ENCODE data around the gene HYAL2.

HYAL2 gene

GRCh38 chr3:50279255-50280016, 43.1 kb downstream of the HYAL2 start:
- H3K36me3 ChIP-seq (ENCODE audit: control insufficient read depth in 2 of 2, insufficient read depth in 1 of 2, low read length in 2 of 2), result no peaks in the 10 kb centered on the region
- no peaks in the 10 kb centered on the region for H3K4me1 ChIP-seq (ENCODE audit: control insufficient read depth, insufficient read depth, low read length)
- H3K27ac ChIP-seq (ENCODE audit: extremely low read depth, low read depth, low read length), result no peak overlapping the region
- no peaks in the 10 kb centered on the region for H3K9me3 ChIP-seq (ENCODE audit: control insufficient read depth, insufficient read depth, low read depth, low read length)
- no peak for TF ChIP-seq IKZF3 (tag by site-specific recombination; IDR thresholded peaks at IDR 0.05)
- TF ChIP-seq ZNF362 (tag by site-specific recombination; IDR thresholded peaks at IDR 0.05), result no peak
- POLR2A ChIA-PET, result interaction anchor here (0.8 to 1.4 kb wide), 5 partner anchors 15 to 76 kb away, joined by 3 to 5 read pairs (median 4); partner anchors contain the start of genes HYAL3 and NAA80
- CTCF ChIA-PET, result interaction anchor here (0.6 to 3.9 kb wide), 6 partner anchors 23 to 1333 kb away, joined by 3 to 18 read pairs (median 6); no protein-coding TSS in a partner anchor
- no peak overlapping the region for H3K4me3 ChIP-seq (ENCODE audit: low read depth, low read length)

DNA sequence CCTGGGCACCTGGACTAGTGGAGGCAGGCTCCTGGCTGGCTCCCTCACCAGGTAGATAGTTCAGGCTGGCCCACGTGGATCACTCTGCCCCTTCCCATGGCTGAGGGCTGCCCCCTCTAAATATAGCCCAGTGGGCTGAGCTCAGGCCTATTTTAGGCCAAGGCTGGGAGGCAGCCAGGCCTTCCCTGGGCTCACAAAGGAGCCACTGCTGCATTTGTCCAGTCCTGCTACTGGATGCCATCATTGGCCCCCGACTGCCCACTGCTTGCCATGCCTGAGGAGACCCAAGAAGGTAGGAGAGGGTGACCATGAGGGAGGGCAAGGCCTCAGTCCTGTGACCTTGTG, 43.7 kb downstream of the HYAL2 start, which contains the start of gene LSMEM2:
LSMEM2 (plus strand) TSS at position 208 of the 345 bp plus-strand sequence; CDS start at position 235, 27 bp downstream.
- no peak within 1 kb of the TSS for H3K4me3 ChIP-seq (ENCODE audit: low read depth, low read length)
- H3K36me3 ChIP-seq (ENCODE audit: control insufficient read depth in 2 of 2, insufficient read depth in 1 of 2, low read length in 2 of 2), result no peaks in the 10 kb centered on the region
- POLR2A ChIA-PET, result interaction anchor here (0.8 to 1.4 kb wide), 5 partner anchors 14 to 76 kb away, joined by 3 to 5 read pairs (median 4); partner anchors contain the start of genes HYAL3 and NAA80
- no peak within 1 kb of the TSS for H3K27ac ChIP-seq (ENCODE audit: extremely low read depth, low read depth, low read length)
- no peaks in the 10 kb centered on the region for H3K9me3 ChIP-seq (ENCODE audit: control insufficient read depth, insufficient read depth, low read depth, low read length)
- no peak for TF ChIP-seq REPIN1 (tag by site-specific recombination; IDR thresholded peaks at IDR 0.05; ENCODE audit: low read depth)
- no peak for TF ChIP-seq ZNF174 (tag by site-specific recombination; IDR thresholded peaks at IDR 0.05)
- TF ChIP-seq ZBTB44 (tag by site-specific recombination; IDR thresholded peaks at IDR 0.05), result no peak
- TF ChIP-seq, protein P1, sequence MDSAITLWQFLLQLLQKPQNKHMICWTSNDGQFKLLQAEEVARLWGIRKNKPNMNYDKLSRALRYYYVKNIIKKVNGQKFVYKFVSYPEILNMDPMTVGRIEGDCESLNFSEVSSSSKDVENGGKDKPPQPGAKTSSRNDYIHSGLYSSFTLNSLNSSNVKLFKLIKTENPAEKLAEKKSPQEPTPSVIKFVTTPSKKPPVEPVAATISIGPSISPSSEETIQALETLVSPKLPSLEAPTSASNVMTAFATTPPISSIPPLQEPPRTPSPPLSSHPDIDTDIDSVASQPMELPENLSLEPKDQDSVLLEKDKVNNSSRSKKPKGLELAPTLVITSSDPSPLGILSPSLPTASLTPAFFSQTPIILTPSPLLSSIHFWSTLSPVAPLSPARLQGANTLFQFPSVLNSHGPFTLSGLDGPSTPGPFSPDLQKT (IDR thresholded peaks at IDR 0.05; ENCODE audit: borderline replicate concordance, low read depth, low read length), result no peak
- no peak for TF ChIP-seq YY1 (tag by site-specific recombination; IDR thresholded peaks at IDR 0.05)
- TF ChIP-seq, protein P2, sequence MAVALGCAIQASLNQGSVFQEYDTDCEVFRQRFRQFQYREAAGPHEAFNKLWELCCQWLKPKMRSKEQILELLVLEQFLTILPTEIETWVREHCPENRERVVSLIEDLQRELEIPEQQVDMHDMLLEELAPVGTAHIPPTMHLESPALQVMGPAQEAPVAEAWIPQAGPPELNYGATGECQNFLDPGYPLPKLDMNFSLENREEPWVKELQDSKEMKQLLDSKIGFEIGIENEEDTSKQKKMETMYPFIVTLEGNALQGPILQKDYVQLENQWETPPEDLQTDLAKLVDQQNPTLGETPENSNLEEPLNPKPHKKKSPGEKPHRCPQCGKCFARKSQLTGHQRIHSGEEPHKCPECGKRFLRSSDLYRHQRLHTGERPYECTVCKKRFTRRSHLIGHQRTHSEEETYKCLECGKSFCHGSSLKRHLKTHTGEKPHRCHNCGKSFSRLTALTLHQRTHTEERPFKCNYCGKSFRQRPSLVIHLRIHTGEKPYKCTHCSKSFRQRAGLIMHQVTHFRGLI (tag by site-specific recombination; IDR thresholded peaks at IDR 0.05), result no peak
- TF ChIP-seq SP2 (tag by site-specific recombination; IDR thresholded peaks at IDR 0.05), result no peak
- no peak for TF ChIP-seq ZSCAN4 (tag by site-specific recombination; IDR thresholded peaks at IDR 0.05)
- no peak for TF ChIP-seq RBAK (tag by site-specific recombination; IDR thresholded peaks at IDR 0.05)
- no peak for TF ChIP-seq ZNF140 (tag by site-specific recombination; IDR thresholded peaks at IDR 0.05)
- no peak for TF ChIP-seq ZNF530 (tag by site-specific recombination; IDR thresholded peaks at IDR 0.05; ENCODE audit: low read depth)
- no peak for TF ChIP-seq ZNF169 (tag by site-specific recombination; IDR thresholded peaks at IDR 0.05)
- TF ChIP-seq ZNF324 (tag by site-specific recombination; IDR thresholded peaks at IDR 0.05), result no peak
- no peak for TF ChIP-seq ZNF366 (tag by site-specific recombination; conservative IDR thresholded peaks at IDR 0.05)
- no peak for TF ChIP-seq ZNF561 (tag by site-specific recombination; IDR thresholded peaks at IDR 0.05; ENCODE audit: borderline replicate concordance)
- no peak for TF ChIP-seq ZNF596 (tag by site-specific recombination; IDR thresholded peaks at IDR 0.05)
- H3K4me1 ChIP-seq (ENCODE audit: control insufficient read depth, insufficient read depth, low read length), result no peaks in the 10 kb centered on the region
- CTCF ChIA-PET, result interaction anchor here (1.6 to 3.9 kb wide), 3 partner anchors 33 to 85 kb away, joined by 6 to 18 read pairs (median 18); no protein-coding TSS in a partner anchor
